Stimulated activated CD8-positive, alpha-beta memory T cell treated with anti-CD3 and anti-CD28 coated beads, Interleukin-4, amount 100 ng/mL, for 48 hours (primary cell): ENCODE measurements around the gene TRMT112.
"Not testable (repeated sequence)": the region's sequence is repeated elsewhere in the genome, so short reads cannot be mapped to it uniquely, and the experiment has no call there.

Source experiments
- DNase-seq: peaks from one replicate; pipeline ENCODE4 v3.0.0-alpha.2; 2020

Gene TRMT112

GRCh38 chr11:64327993-64328392 lies 10.6 kb upstream of the TRMT112 start:
- DNase-seq, result no peak

- no peak for DNase-seq
Measured at GRCh38 chr11:64327375-64327774, 10.0 kb upstream of the TRMT112 start.

- DNase-seq, result no peak
Measured at GRCh38 chr11:64324692-64325469, 7.5 kb upstream of the TRMT112 start.

DNA sequence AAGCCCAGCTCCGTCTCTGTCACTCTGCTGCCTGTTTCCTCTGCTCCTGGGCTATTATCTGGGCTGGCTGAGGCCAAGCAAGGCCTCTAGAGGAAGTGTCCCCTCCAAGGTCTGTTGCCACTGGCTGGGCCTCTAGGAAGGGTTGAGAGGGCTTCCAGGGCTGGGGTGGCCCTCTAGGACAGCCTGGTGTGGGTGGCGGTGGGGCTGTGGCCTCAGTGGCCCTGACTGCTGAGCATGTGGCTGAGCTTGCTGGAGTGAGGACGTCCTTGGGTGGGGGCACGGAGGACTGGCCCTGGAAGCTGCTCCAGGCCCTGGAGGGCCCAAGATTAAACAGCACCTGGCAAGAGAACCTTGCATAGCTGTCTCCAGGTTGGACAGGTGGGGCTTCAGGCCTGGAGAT lies 6.6 kb upstream of the TRMT112 start:
- DNase-seq, result not testable (repeated sequence)

DNA sequence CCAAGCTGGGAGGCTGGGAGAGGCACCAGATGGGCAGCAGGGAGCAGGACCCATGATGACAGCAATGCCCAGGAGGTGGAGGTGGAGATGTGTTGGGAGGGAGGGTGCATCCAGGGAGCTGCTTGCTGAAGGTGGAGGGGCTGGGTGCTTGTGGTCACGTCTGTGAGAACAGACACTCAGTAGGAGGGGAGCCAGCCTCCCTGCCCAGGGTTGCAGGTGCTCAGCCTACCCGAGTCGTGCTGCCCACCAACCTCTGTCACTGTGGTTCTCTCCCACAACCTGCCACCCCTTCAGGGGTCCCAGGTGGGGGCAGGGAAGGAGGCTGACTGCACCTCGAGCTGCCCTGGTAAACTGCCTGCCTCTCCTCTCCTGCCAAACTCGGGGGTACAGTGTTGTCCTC lies 6.0 kb upstream of the TRMT112 start:
- DNase-seq, result no peak

DNA sequence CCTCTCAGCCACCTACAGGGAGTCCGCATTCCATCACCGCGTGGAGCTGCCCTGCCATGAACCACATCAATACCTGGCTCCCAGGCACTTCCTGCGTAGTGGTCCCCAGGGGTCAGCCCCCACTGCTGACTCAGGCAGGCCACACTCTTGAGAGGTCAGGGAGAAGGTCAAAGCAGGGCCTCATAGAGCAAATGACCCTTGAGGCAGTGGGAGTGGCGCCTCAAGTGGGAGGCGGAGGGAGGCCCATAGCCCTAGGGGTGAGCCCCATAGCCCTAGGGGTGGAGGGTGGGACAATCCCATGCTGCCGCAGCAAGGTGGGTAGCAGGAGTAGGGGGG lies 5.5 kb upstream of the TRMT112 start:
- no peak for DNase-seq

DNA sequence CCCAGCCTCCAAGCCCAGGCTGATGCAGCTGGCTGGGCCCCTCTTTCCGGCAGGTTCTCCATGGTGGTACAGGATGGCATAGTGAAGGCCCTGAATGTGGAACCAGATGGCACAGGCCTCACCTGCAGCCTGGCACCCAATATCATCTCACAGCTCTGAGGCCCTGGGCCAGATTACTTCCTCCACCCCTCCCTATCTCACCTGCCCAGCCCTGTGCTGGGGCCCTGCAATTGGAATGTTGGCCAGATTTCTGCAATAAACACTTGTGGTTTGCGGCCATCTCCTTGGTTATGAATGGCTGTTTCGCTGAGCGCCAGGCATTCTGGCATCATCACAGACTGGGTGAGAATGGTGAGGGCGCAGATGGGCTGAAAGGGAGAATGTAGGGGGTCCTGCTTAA lies 4.2 kb upstream of the TRMT112 start:
- DNase-seq, result no peak

- no peak for DNase-seq
Measured at GRCh38 chr11:64321026-64321425, 3.7 kb upstream of the TRMT112 start.

- no peak for DNase-seq
Measured at GRCh38 chr11:64320556-64320955, 3.2 kb upstream of the TRMT112 start.

DNA sequence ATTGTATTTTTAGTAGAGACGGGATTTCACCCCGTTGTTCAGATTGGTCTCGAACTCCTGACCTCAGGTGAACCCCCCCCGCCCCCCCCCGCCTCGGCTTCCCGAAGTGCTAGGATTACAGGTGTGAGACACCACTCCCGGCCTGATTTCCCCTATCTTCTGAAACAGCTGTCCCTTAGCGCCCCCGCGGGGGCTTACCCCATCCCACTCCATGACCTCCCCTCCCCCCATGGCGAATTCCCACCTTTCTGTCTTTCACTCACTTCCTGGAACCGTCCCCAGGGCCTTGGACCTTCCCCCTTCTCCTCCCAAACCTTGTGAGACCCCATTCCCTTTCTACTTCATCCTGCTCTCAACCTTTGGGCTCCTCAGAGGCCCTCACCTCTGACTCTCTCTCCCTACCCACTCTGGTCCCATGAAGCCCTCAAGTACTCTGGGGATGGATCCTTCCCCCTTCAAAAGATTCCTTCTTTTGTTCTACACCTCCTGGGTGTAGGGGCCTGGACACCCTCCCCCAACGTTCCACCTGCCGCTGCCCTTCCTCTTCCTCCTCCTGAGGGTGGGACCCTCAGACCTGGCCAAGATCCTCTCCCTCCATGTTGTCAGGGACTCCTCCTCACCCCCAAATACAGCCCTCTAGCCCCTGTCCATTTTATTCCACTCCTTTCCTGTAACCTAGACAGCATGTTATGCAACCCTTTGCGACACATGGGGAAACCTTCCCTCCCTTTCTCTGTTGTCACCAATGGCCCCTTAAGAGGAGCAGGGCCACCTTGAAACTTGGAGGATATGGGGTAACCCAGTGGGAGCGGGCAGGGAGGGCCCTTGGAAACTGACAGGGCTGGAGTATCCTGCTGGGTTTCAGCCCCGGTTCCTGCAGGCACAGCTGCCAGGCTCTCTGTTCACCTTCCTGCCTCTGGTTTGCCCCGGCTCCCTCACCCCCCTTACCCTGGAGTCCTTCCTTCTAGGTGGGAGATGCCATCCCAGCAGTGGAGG lies 1.7 kb upstream of the TRMT112 start:
- no peak for DNase-seq

DNA sequence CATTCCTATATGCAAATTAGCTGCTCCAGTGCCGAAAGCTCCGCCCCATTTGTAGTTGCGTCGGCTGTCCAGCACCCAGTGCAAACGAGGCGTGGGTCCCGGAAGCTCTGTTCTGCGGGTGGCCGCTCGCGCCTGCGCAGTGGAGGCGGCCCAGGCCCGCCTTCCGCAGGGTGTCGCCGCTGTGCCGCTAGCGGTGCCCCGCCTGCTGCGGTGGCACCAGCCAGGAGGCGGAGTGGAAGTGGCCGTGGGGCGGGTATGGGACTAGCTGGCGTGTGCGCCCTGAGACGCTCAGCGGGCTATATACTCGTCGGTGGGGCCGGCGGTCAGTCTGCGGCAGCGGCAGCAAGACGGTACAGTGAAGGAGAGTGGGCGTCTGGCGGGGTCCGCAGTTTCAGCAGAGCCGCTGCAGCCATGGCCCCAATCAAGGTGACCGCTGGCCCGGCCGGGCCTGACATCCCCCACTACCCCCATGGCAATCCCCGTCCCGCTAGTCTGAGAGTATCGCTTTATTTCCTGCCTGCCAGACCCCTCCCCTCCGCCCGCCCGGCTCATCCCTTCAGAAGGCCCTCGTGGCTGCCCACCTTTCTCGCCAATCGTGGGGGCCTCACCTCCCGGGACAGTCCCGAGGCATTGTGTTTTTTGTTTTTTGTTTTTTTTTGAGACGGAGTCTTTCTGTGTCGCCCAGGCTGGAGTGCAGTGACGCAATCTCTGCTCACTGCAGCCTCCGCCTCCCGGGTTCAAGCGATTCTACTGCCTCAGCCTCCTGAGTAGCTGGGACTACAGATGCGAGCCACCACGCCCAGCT lies 804 bp upstream of the TRMT112 start, which contains the start of gene PRDX5:
PRDX5 (plus strand) TSS at position 161 of the 805 bp plus-strand sequence; CDS start at position 256, 95 bp downstream.
- peak; percentile 95 for DNase-seq

DNA sequence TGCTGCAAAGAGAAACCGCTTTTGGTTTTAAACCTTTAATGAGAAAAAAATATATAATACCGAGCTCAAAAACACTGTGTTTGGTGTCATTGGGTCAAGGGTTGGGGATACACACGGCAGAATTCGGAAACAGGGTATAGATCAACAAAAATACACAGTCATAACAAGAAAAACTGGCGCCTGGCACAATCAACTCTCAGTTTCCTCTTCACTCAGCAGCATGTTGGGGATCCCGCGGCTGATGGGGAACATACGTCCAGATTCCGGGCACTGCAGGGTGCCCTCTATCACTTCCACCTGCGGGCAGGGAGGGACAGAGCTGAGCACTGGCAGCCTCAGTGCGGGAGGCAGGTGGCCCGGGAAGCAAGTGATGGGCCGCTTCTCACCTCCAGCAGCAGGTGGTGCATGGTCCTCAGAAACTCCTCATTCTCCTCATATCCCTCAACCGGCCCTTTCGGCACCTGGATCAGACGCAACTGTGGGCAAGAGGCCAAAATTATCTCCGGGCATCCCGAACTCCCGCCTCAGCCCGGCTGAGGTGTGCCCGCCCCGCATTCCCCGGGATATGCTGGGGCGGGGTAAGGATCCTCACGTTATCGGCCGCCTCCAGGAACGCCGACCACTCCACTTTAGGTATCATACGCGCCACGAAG lies 561 bp downstream of the TRMT112 start:
- peak; percentile 59 for DNase-seq

- DNase-seq, result not testable (repeated sequence)
Measured at GRCh38 chr11:64315667-64316526, 1.5 kb downstream of the TRMT112 start.

DNA sequence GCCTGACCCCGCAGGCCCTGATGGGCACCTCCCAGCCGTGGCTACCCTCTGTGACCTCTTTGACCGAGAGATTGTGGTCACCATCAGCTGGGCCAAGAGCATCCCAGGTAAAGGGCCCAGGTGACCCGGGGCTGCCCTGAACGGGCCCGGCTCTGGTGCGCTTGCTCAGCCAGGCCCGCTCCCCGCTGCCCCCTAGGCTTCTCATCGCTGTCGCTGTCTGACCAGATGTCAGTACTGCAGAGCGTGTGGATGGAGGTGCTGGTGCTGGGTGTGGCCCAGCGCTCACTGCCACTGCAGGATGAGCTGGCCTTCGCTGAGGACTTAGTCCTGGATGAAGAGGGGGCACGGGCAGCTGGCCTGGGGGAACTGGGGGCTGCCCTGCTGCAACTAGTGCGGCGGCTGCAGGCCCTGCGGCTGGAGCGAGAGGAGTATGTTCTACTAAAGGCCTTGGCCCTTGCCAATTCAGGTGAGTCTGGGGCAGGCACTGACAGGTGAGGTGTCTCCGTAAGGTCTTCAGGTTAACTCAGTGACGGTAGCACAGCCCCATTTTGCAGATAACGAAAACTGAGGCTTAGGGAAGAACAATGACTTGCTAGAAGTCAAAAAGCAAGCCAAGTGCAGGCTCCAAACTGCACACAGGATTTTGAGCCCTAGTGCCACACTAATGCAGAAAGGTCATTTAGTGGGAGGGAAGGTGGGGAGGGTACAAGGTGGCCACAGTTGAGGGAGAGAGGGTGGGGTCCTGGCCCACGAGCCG lies 2.4 kb downstream of the TRMT112 start:
- no peak for DNase-seq

GRCh38 chr11:64314146-64314804 lies 3.1 kb downstream of the TRMT112 start:
- no peak for DNase-seq

DNA sequence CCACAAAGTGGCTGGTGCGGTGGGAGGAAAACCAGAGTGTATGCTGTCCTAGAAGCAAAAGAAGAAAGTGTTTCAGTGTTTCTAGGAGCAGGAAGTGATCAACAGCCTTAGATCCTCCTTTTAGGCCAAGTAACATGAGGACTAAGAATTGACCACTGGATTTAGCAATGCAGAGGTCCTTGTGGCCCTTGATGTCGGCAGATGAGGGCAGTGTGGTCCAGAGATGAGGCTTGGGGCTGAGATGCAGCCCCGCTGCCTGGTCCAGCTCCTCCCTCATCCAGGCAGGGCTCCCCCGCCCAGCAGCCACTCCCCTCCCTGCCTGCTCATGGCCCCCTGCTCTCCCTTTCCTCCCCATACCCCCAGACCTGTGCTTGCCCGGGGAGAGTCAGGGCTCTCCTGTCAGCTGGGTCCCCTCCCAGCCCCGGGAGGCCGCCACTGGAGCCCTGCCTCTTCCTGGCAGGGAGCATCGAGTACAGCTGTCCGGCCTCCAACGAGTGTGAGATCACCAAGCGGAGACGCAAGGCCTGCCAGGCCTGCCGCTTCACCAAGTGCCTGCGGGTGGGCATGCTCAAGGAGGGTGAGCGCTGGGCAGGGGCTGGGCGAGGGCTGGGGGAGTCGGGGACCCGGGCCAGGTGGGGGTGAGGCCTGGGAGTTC lies 3.7 kb downstream of the TRMT112 start:
- DNase-seq, result no peak

- no peak for DNase-seq
Measured at GRCh38 chr11:64312947-64313346, 4.4 kb downstream of the TRMT112 start.

GRCh38 chr11:64307795-64308194 lies 9.6 kb downstream of the TRMT112 start:
- DNase-seq, result not testable (repeated sequence)

DNA sequence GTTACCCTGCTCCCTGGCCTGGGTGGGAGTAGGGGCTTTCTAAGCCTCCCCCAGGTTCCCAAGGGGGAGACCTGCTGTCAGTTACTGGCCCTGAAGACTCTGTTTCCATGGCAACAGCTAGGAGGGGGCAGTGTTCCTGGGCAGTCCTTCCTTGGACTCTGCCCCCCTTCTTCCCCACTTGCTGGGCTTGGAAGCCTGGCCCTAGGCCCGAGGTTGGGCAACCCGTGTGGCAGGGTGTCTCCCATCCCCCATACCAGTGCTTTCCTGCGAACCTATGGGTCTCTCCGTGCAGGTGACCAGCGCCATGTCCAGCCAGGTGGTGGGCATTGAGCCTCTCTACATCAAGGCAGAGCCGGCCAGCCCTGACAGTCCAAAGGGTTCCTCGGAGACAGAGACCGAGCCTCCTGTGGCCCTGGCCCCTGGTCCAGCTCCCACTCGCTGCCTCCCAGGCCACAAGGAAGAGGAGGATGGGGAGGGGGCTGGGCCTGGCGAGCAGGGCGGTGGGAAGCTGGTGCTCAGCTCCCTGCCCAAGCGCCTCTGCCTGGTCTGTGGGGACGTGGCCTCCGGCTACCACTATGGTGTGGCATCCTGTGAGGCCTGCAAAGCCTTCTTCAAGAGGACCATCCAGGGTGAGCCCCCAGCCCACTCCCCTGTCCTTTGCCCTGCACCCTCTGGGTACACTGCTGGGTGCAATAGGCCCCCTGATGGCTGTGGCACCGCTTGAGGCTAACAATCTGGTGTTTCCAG lies 10.3 kb downstream of the TRMT112 start:
- DNase-seq, result no peak
